Measurements from ENCODE around the gene SUSD2. TPM values are rescaled to one million over a fixed set of nuclear protein-coding genes. Genes with fewer than 3 reads are reported as not detected.
"Not testable (repeated sequence)": the region's sequence is repeated elsewhere in the genome, so short reads cannot be mapped to it uniquely, and the experiment has no call there.

SUSD2 gene
- total and polyA plus RNA-seq, 4 donors, result 0.14 to 2.5 (median 0.52) TPM

DNA sequence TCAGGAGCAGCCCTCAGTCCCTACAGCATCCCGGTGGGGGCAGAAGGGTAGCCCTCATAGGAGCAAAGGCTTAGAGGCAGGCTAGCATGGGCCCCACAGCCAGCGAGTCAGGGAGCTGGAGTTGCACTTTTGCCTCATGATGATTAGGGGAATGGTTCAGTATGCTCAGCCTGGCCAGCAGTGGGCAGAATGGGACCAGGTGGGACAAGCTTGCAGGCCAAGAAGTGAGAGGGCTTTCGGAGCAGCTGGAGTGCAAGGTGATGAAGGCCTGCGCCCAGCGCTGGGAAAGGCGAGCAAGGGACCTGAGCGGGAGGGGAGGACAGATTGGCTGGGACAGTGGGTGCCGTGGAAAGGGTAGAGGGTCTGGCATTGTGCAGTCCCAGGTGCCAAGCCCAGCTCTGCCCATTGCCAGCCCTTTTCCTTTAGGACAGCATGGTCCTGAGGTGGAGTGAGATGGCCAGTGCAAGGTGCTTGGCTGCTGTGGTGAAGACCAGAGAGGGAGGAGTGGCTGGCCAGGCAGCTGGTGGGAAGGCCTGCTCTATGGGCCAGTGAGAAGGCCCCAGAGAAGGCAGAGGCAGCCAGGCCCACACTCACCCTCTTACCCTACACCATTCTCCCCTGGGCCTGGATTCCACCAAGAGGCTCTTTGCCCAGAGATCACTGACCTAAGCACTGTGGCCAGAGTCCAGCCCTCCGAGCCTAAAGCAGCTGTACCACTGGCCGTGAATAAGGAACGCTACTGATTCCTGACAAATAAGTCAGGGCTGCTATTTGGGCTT lies 47.9 kb upstream of the SUSD2 start:
- Histone ChIP-seq H3K9me3 (ENCODE audit: control insufficient read depth in 4 of 4, low read length in 3 of 4) (no peaks in the 10 kb centered on the region), H3K27me3 (ENCODE audit: control insufficient read depth in 4 of 4, insufficient read depth in 4 of 4, low read length in 3 of 4) (no peaks in the 10 kb centered on the region), H3K36me3 (ENCODE audit: control insufficient read depth in 4 of 4, insufficient read depth in 3 of 4, low read depth in 1 of 4, low read length in 3 of 4) (peaks cover 0 to 9% (median 5%) of the 10 kb centered on the region in 4 donors), H3K27ac (ENCODE audit: low read depth in 1 of 2, low read length in 2 of 2) (no peak overlapping the region), H3K9ac (ENCODE audit: low read depth in 1 of 2, low read length in 2 of 2) (no peak overlapping the region), H3K4me3 (ENCODE audit: low read depth in 1 of 3, low read length in 3 of 3) (no peak overlapping the region), H3K4me1 (ENCODE audit: control insufficient read depth in 4 of 4, insufficient read depth in 4 of 4, low read length in 3 of 4) (peaks cover 0 to 4% (median 0%) of the 10 kb centered on the region in 4 donors)
- DNase-seq (ENCODE audit: low spot score), result no peak
- TF ChIP-seq RAD21 (IDR thresholded peaks at IDR 0.05) (peak in 1 of 2 donors; percentile 48), NR2F2 (IDR thresholded peaks at IDR 0.05) (peak; percentile 29)
- TF ChIP-seq, protein P1, sequence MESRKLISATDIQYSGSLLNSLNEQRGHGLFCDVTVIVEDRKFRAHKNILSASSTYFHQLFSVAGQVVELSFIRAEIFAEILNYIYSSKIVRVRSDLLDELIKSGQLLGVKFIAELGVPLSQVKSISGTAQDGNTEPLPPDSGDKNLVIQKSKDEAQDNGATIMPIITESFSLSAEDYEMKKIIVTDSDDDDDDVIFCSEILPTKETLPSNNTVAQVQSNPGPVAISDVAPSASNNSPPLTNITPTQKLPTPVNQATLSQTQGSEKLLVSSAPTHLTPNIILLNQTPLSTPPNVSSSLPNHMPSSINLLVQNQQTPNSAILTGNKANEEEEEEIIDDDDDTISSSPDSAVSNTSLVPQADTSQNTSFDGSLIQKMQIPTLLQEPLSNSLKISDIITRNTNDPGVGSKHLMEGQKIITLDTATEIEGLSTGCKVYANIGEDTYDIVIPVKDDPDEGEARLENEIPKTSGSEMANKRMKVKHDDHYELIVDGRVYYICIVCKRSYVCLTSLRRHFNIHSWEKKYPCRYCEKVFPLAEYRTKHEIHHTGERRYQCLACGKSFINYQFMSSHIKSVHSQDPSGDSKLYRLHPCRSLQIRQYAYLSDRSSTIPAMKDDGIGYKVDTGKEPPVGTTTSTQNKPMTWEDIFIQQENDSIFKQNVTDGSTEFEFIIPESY (IDR thresholded peaks at IDR 0.05), result no peak
- 89% methylated on average over 11 of the region's 11 CpGs for WGBS

GRCh38 chr22:24134090-24134846 lies 47.0 kb upstream of the SUSD2 start:
- no peak for DNase-seq (ENCODE audit: low spot score)
- H3K27ac ChIP-seq (ENCODE audit: low read depth in 1 of 2, low read length in 2 of 2), result no peak overlapping the region
- no peak overlapping the region for H3K9ac ChIP-seq (ENCODE audit: low read depth in 1 of 2, low read length in 2 of 2)
- peaks cover 0 to 4% (median 0%) of the 10 kb centered on the region in 4 donors for H3K4me1 ChIP-seq (ENCODE audit: control insufficient read depth in 4 of 4, insufficient read depth in 4 of 4, low read length in 3 of 4)
- 86% methylated on average over 22 of the region's 22 CpGs for WGBS
- H3K4me3 ChIP-seq (ENCODE audit: low read depth in 1 of 3, low read length in 3 of 3), result no peak overlapping the region
- H3K27me3 ChIP-seq (ENCODE audit: control insufficient read depth in 4 of 4, insufficient read depth in 4 of 4, low read length in 3 of 4), result no peaks in the 10 kb centered on the region
- H3K9me3 ChIP-seq (ENCODE audit: control insufficient read depth in 4 of 4, low read length in 3 of 4), result no peaks in the 10 kb centered on the region
- H3K36me3 ChIP-seq (ENCODE audit: control insufficient read depth in 4 of 4, insufficient read depth in 3 of 4, low read depth in 1 of 4, low read length in 3 of 4), result peaks cover 0 to 7% (median 3%) of the 10 kb centered on the region in 4 donors
- TF ChIP-seq FOXA1 (IDR thresholded peaks at IDR 0.05), result no peak
- no peak for TF ChIP-seq MAX (IDR thresholded peaks at IDR 0.05)
- no peak for TF ChIP-seq YY1 (IDR thresholded peaks at IDR 0.05)
- no peak for TF ChIP-seq EGR1 (IDR thresholded peaks at IDR 0.05; ENCODE audit: low read depth in 2 of 2)
- TF ChIP-seq CTCF (IDR thresholded peaks at IDR 0.05; ENCODE audit: low read depth, low read length, missing input control), result no peak
- TF ChIP-seq GABPA (IDR thresholded peaks at IDR 0.05 in 1 of 2, conservative IDR thresholded peaks at IDR 0.05 in 1 of 2), result no peak
- TF ChIP-seq SP1 (IDR thresholded peaks at IDR 0.05), result no peak
- TF ChIP-seq RXRA (IDR thresholded peaks at IDR 0.05), result no peak
- no peak for TF ChIP-seq HNF4A (conservative IDR thresholded peaks at IDR 0.05)

DNA sequence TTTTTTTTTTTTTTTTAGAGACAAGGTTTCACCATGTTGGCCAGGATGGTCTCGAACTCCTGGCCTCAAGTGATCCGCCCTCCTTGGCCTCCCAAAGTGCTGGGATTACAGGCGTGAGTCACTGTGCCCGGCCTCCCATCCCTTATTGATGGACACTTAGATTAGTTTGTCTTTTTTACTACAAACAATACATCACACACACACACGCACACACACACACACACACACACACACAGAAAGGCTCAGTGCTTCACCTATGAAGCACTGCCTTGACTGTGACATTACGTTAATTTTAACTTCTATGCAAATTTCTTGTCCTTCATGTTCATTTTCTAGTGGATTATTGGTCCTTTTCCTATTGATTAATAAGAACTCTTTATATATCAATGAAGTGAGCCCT lies 44.8 kb upstream of the SUSD2 start:
- H3K36me3 ChIP-seq (ENCODE audit: control insufficient read depth in 4 of 4, insufficient read depth in 3 of 4, low read depth in 1 of 4, low read length in 3 of 4); H3K4me1 ChIP-seq (ENCODE audit: control insufficient read depth in 4 of 4, insufficient read depth in 4 of 4, low read length in 3 of 4); H3K27ac ChIP-seq (ENCODE audit: low read depth in 1 of 2, low read length in 2 of 2); H3K9ac ChIP-seq (ENCODE audit: low read depth in 1 of 2, low read length in 2 of 2); H3K27me3 ChIP-seq (ENCODE audit: control insufficient read depth in 4 of 4, insufficient read depth in 4 of 4, low read length in 3 of 4); H3K9me3 ChIP-seq (ENCODE audit: control insufficient read depth in 4 of 4, low read length in 3 of 4); DNase-seq (ENCODE audit: low spot score); H3K4me3 ChIP-seq (ENCODE audit: low read depth in 1 of 3, low read length in 3 of 3): not testable (repeated sequence)
- WGBS, result 95% methylated on average over 6 of the region's 6 CpGs
